Type B pancreatic cell (in vitro differentiated cells): ENCODE measurements around the gene NCLN. TPM values are rescaled to one million over a fixed set of nuclear protein-coding genes. Genes with fewer than 3 reads are reported as not detected.

Experiments
- DNase-seq: peaks from one replicate; pipeline ENCODE4 v3.0.0; 2021; ENCODE audit warnings: mixed read lengths; ENCODE audit not compliant: unreplicated experiment; ENCODE audit errors: extremely low spot score
- H3K27ac Mint-ChIP-seq: 2 replicates; pipeline ENCODE4 v1.8.0; 2021; ENCODE audit warnings: mild to moderate bottlenecking, mixed read lengths
- H3K27me3 Mint-ChIP-seq: 2 replicates; pipeline ENCODE4 v1.8.0; 2021; ENCODE audit warnings: mixed read lengths
- H3K36me3 Mint-ChIP-seq: 2 replicates; pipeline ENCODE4 v1.8.0; 2021; ENCODE audit warnings: mixed read lengths
- H3K4me1 Mint-ChIP-seq: one replicate; pipeline ENCODE4 v1.8.0; 2021; ENCODE audit warnings: mixed read lengths; ENCODE audit not compliant: unreplicated experiment
- H3K4me3 Mint-ChIP-seq: 2 replicates; pipeline ENCODE4 v1.8.0; 2021; ENCODE audit warnings: mild to moderate bottlenecking, mixed read lengths
- H3K9me3 Mint-ChIP-seq: 2 replicates; pipeline ENCODE4 v1.8.0; 2021; ENCODE audit warnings: mixed read lengths
- total RNA-seq: library from RNA; stranded (reverse); gene quantifications from 2 replicates; pipeline ENCODE4 v1.2.1, GENCODE V29; 2021; ENCODE audit warnings: low replicate concordance
- TF ChIP-seq, protein P1 (sequence below): fragments of 200-600 bp; sonication (generic); conservative IDR thresholded peaks from 2 replicates; pipeline ENCODE4 v1.5.0; 2021; ENCODE audit warnings: antibody characterized with exemption, mild to moderate bottlenecking

The NCLN gene
- total RNA-seq, 1 donor from 2014 or later = 65.8 TPM

DNA sequence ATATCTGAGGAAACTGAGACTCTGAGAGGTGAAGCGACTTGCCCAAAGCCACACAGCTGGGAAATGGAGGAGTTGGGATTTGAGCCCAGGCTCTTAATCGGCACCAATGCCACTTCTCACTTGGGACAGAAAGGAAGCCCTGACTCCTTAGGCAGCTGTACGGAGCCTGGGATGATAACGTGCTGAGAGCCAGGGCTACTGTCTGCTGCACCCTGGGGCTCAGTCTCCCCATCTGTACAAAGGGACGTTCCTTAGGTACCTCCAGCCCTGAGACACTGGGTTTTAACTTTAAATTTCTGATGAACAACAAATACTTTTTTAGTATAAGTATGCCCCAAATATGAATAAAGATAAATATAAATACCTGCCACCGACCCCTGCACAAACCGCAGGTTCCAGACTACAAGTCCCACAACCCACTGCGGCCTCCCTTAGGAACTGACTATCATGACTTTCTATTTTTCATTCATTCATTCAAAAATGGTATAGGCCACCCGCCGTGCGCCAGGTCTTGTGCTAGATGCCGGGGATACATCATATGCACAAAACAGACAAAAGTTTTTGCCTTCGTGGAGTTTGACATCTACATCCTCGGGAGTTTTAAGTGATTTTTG lies 776 bp upstream of the NCLN start:
- no peak for DNase-seq
- no peaks in the 10 kb centered on the region for H3K27me3 Mint-ChIP-seq
- H3K36me3 Mint-ChIP-seq = no peaks in the 10 kb centered on the region
- no peaks in the 10 kb centered on the region for H3K9me3 Mint-ChIP-seq
- H3K4me1 Mint-ChIP-seq = peaks cover 8% of the 10 kb centered on the region
- peak overlapping the region; percentile 99 for H3K27ac Mint-ChIP-seq
- peak overlapping the region; percentile 99 for H3K4me3 Mint-ChIP-seq
- TF ChIP-seq, protein P1, sequence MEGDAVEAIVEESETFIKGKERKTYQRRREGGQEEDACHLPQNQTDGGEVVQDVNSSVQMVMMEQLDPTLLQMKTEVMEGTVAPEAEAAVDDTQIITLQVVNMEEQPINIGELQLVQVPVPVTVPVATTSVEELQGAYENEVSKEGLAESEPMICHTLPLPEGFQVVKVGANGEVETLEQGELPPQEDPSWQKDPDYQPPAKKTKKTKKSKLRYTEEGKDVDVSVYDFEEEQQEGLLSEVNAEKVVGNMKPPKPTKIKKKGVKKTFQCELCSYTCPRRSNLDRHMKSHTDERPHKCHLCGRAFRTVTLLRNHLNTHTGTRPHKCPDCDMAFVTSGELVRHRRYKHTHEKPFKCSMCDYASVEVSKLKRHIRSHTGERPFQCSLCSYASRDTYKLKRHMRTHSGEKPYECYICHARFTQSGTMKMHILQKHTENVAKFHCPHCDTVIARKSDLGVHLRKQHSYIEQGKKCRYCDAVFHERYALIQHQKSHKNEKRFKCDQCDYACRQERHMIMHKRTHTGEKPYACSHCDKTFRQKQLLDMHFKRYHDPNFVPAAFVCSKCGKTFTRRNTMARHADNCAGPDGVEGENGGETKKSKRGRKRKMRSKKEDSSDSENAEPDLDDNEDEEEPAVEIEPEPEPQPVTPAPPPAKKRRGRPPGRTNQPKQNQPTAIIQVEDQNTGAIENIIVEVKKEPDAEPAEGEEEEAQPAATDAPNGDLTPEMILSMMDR = no peak

DNA sequence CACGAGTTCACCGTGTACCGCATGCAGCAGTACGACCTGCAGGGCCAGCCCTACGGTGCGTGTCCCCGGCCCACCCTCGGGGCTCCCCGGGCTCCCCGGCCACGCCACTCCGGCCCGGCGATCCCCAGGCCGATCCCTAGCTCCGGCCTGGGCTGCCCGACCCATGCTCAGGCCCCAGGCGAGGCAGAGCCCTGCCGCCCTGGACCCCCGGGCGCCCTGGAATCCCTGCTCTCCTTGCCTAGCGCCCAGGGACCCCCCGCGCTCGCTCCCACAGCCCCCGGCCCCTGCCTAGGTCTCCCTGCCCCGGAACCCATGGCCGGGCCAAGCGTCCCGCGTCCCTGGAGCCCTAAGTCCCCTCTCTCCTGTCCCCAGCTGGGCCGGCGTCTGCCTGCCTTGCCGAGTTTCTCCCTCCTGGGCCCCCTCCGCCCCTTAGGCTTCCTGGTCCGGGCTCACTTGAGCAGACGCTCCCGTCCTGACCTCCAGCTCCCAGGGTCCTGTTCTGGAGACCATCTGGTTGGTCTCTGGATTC lies 494 bp downstream of the NCLN start:
- H3K36me3 Mint-ChIP-seq = no peaks in the 10 kb centered on the region
- peak overlapping the region; percentile 66 for H3K27ac Mint-ChIP-seq
- no peak for DNase-seq
- TF ChIP-seq, protein P1 = no peak
- peaks cover 8% of the 10 kb centered on the region for H3K4me1 Mint-ChIP-seq
- peak overlapping the region; percentile 92 for H3K4me3 Mint-ChIP-seq
- no peaks in the 10 kb centered on the region for H3K27me3 Mint-ChIP-seq
- no peaks in the 10 kb centered on the region for H3K9me3 Mint-ChIP-seq

DNA sequence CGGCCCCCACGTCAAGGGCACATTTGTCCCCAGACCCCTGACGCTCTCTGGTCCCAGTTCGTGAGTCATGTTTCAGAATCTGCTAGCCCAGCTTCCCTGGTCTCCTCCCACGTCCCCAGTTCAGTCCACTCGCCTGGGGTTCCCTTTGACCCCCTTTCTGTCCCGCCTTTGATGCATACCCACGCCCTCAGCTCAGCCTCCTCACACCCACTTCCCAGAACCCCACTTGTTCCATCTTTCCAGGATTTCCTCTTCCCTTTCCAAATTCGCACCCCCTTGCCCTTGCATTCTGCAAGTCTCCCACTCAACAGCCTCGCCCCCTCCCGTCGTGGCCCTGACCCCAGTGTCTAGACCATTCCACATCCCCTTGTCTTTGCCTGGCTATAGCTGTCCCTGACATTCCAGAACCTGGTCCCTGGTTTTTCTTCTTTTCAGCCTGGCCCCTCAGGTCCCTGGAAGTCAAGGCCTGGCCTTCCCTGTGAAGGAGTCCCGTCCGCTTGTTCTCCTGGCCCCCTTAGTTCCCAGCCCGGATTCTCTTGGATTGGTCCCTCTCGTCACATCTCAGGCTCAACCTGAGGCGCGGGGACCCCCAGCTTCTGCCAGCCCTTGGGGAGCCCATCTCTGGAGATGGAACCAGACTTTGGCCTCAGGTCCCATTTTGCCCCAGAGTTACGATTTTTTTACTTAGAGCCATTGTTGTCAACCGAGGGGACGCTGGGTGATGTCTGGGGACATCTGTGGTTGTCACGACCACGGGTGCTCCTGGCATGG lies 1.3 kb downstream of the NCLN start:
- Mint-ChIP-seq H3K36me3 (no peaks in the 10 kb centered on the region), H3K27me3 (no peaks in the 10 kb centered on the region), H3K9me3 (no peaks in the 10 kb centered on the region), H3K27ac (peak overlapping the region; percentile 66), H3K4me1 (peaks cover 8% of the 10 kb centered on the region), H3K4me3 (peak overlapping the region; percentile 92)
- TF ChIP-seq, protein P1 = no peak
- DNase-seq = no peak

DNA sequence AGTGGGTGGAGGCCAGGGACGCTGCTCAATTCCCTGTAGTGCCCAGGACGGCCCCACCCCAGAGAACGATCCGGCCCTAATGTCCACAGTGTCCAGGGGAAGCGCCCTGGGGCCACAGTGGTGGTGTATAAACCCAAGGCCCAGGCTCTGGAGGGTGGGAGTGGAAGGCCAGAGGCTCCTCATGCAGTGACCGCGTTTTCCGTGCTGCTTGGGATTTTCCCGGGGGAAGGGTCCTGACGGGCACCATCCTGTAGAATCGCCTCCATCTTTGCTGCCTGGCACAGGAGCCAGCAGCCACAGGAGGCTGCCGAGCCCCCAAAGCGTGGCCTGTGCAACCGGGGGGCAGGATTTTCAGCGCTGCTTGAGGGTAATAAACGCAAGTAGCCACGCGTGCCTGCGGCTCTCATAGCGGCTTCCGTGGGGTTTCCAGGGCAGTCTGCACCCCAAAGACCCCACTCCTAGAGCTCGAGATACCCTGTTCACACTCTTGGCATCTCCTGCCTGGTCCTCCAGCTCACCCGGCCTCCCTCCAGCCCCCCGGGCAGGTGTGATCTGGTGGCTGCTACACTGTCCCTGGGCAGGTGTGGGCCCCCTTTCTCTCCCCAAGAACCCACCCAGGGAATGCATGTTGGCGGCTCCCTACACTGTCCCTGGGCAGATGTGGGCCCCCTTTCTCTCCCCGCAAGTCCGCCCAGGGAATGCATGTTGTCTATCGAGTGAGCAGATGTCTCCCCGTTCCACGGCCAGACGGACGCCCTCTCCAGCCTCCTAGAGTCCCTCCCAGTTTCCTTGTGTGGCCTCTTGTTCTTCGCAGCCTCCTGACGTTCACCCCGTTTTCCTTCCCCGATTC lies 2.2 kb downstream of the NCLN start:
- DNase-seq = no peak
- TF ChIP-seq, protein P1 = no peak
- Mint-ChIP-seq H3K27me3 (no peaks in the 10 kb centered on the region), H3K4me1 (peaks cover 8% of the 10 kb centered on the region), H3K36me3 (no peaks in the 10 kb centered on the region), H3K9me3 (no peaks in the 10 kb centered on the region), H3K27ac (no peak overlapping the region), H3K4me3 (peak overlapping the region; percentile 92)
